Measurements from ENCODE around the gene PRKX.

DNA sequence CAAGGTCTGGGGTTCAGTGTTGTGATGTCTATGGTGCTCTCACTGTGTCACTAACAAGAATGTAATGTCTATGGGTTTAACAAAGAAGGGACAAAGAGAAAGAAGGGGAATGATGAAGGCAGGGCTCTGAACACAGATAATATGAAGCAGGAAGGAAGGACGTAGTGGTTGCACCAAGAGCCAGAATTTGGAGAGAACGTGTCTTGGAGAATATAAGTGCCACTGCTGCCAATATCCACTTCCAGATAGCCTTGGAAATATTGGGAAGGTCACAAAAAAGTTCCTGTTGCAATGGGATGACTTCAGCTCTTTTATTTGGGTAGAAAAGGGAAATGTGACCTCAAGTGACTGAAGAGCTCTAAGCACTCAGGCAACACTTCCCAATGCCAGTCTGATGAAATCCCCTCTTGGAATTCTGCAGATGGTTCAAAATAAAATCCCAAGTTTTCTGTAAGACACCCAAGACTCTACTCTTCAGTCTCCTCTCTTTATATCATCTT is 131.8 kb downstream of the PRKX start:
- TF ChIP-seq CTCF (IDR thresholded peaks at IDR 0.05; ENCODE audit: low read depth, low read length) (no peak), POLR2A (IDR thresholded peaks at IDR 0.05; ENCODE audit: extremely low read depth, insufficient read length) (no peak), MYC (IDR thresholded peaks at IDR 0.05; ENCODE audit: low read depth, low read length) (no peak), MAX (IDR thresholded peaks at IDR 0.05; ENCODE audit: low read depth, low read length) (no peak)

Data from NB4 (cell line).